Breast epithelium (tissue), 4 donors: Measurements from ENCODE around the gene GRAMD2A. TPM values are rescaled to one million over a fixed set of nuclear protein-coding genes. Genes with fewer than 3 reads are reported as not detected.

ENCODE experiments used
- DNase-seq, 2 donors: peaks; one replicate each; pipeline ENCODE4 v3.0.0-alpha.2; 2019; ENCODE audit warnings: low spot score in 2 of 2
- H3K27ac ChIP-seq, 2 donors: fragments of 200-600 bp; sonication (generic) in 1 of 2; one replicate each; pipeline ENCODE4 v1.5.1; 2016 to 2019; ENCODE audit warnings: mild to moderate bottlenecking in 1 of 2
- H3K27me3 ChIP-seq, 2 donors: fragments of 200-600 bp; sonication (generic) in 1 of 2; one replicate each; pipeline versions ENCODE4 v1.5.1 to v1.6.0; 2017 to 2019; ENCODE audit warnings: control low read depth in 1 of 2, mild to moderate bottlenecking in 1 of 2
- H3K36me3 ChIP-seq: fragments of 200-600 bp; one replicate; pipeline ENCODE4 v1.5.1; 2019
- H3K4me1 ChIP-seq, 2 donors: fragments of 200-600 bp; sonication (generic); one replicate each; pipeline ENCODE4 v1.5.1; 2016 to 2019; ENCODE audit warnings: control low read depth in 1 of 2
- H3K4me3 ChIP-seq, 3 donors: fragments of 200-600 bp; sonication (generic); 1 replicate in 2 of 3; 2 replicates in 1 of 3; pipeline ENCODE4 v1.5.1; 2016 to 2019; ENCODE audit warnings: mild to moderate bottlenecking in 3 of 3, moderate library complexity in 2 of 3
- H3K9me3 ChIP-seq, 2 donors: fragments of 200-600 bp; sonication (generic) in 1 of 2; one replicate each; pipeline ENCODE4 v1.5.1; 2016 to 2019; ENCODE audit warnings: control low read depth in 1 of 2
- POLR2A ChIP-seq: fragments of 450-650 bp; IDR thresholded peaks from one replicate; pipeline ENCODE4 v1.6.1; 2016; ENCODE audit warnings: antibody characterized with exemption, mild to moderate bottlenecking, moderate library complexity
- POLR2AphosphoS5 ChIP-seq, 3 donors: sonication (generic); formaldehyde crosslinking; IDR thresholded peaks; one replicate each; pipeline ENCODE4 v1.6.1; 2017; ENCODE audit warnings: antibody characterized with exemption in 3 of 3
- intact Hi-C: fragments of 100-400 bp; cut with DNase I; formaldehyde crosslinking; loops from one replicate; pipeline ENCODE4 v1.15.1; 2023; ENCODE audit warnings: low total_unique reads
- total RNA-seq, 3 donors: library from RNA; depleted of rRNA; stranded (reverse); fragments of >200 nt; gene quantifications; one replicate each; pipeline ENCODE4 v1.1.0, GENCODE V29; 2016
- TF ChIP-seq, protein P1 (sequence below), 3 donors: fragments of 450-650 bp; IDR thresholded peaks; one replicate each; pipeline ENCODE4 v1.5.1; 2016 to 2017; ENCODE audit warnings: antibody characterized with exemption in 3 of 3, mild to moderate bottlenecking in 3 of 3, moderate library complexity in 3 of 3

The GRAMD2A gene
- total RNA-seq, 3 donors from 2014 or later = 0.16 to 52.5 (median 18.7) TPM

DNA sequence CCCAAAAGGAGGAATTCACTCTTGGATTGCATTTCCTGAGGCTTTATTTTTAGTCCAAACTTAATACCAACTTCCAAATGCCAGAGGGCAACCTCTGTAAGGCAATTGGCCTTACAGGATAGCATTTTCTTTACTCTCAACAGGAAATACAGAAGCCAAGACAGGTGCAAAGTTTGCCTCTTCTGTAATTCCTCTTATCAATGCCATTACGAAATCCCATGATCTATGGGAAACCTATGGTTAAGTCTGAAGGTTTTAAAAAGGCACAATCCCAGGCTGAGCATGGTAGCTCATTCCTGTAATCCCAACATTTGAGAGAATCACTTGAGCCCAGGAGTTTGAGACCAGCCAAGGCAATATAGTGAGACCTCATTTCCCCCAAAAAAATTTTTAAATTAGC is 18.5 kb upstream of the GRAMD2A start:
- Histone ChIP-seq H3K4me3 (no peak overlapping the region), H3K36me3 (no peaks in the 10 kb centered on the region), H3K27ac (no peak overlapping the region), H3K27me3 (no peaks in the 10 kb centered on the region), H3K9me3 (no peaks in the 10 kb centered on the region), H3K4me1 (no peaks in the 10 kb centered on the region)
- intact Hi-C loops = no loop called here
- TF ChIP-seq POLR2A (no peak), POLR2AphosphoS5 (IDR thresholded peaks at IDR 0.05) (no peak)
- TF ChIP-seq, protein P1, sequence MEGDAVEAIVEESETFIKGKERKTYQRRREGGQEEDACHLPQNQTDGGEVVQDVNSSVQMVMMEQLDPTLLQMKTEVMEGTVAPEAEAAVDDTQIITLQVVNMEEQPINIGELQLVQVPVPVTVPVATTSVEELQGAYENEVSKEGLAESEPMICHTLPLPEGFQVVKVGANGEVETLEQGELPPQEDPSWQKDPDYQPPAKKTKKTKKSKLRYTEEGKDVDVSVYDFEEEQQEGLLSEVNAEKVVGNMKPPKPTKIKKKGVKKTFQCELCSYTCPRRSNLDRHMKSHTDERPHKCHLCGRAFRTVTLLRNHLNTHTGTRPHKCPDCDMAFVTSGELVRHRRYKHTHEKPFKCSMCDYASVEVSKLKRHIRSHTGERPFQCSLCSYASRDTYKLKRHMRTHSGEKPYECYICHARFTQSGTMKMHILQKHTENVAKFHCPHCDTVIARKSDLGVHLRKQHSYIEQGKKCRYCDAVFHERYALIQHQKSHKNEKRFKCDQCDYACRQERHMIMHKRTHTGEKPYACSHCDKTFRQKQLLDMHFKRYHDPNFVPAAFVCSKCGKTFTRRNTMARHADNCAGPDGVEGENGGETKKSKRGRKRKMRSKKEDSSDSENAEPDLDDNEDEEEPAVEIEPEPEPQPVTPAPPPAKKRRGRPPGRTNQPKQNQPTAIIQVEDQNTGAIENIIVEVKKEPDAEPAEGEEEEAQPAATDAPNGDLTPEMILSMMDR (IDR thresholded peaks at IDR 0.05) = no peak
- no peak for DNase-seq

- TF ChIP-seq, protein P1 (IDR thresholded peaks at IDR 0.05) = no peak
- TF ChIP-seq POLR2AphosphoS5 (IDR thresholded peaks at IDR 0.05) (no peak), POLR2A (no peak)
- H3K4me1 ChIP-seq = peaks cover 6 to 12% of the 10 kb centered on the region in 2 donors
- H3K27me3 ChIP-seq = no peaks in the 10 kb centered on the region
- peaks cover 21% of the 10 kb centered on the region for H3K36me3 ChIP-seq
- DNase-seq = no peak
- intact Hi-C loops = loop anchor here (10.0 kb wide), 1 partner anchor 67 kb away; the partner anchor contains the start of gene PARP6
- no peak overlapping the region for H3K27ac ChIP-seq
- no peak overlapping the region for H3K4me3 ChIP-seq
- no peaks in the 10 kb centered on the region for H3K9me3 ChIP-seq
Measured at GRCh38 chr15:72207558-72208085, 10.0 kb upstream of the GRAMD2A start.

GRCh38 chr15:72206677-72207000 is 9.1 kb upstream of the GRAMD2A start:
- intact Hi-C loops = loop anchor here (10.0 kb wide), 1 partner anchor 68 kb away; the partner anchor contains the start of gene PARP6
- no peak overlapping the region for H3K27ac ChIP-seq
- DNase-seq = no peak
- H3K9me3 ChIP-seq = no peaks in the 10 kb centered on the region
- H3K4me1 ChIP-seq = peaks cover 6 to 12% of the 10 kb centered on the region in 2 donors
- no peaks in the 10 kb centered on the region for H3K27me3 ChIP-seq
- no peak overlapping the region for H3K4me3 ChIP-seq
- TF ChIP-seq POLR2A (no peak), POLR2AphosphoS5 (IDR thresholded peaks at IDR 0.05) (no peak)
- TF ChIP-seq, protein P1 (IDR thresholded peaks at IDR 0.05) = no peak
- peaks cover 27% of the 10 kb centered on the region for H3K36me3 ChIP-seq

- Histone ChIP-seq H3K27ac (no peak overlapping the region), H3K9me3 (no peaks in the 10 kb centered on the region), H3K4me1 (peaks cover 6 to 12% of the 10 kb centered on the region in 2 donors), H3K36me3 (peaks cover 33% of the 10 kb centered on the region), H3K4me3 (no peak overlapping the region), H3K27me3 (no peaks in the 10 kb centered on the region)
- DNase-seq = no peak
- TF ChIP-seq POLR2AphosphoS5 (IDR thresholded peaks at IDR 0.05) = no peak
- TF ChIP-seq, protein P1 (IDR thresholded peaks at IDR 0.05) = no peak
- TF ChIP-seq POLR2A = no peak
- intact Hi-C loops = loop anchor here (10.0 kb wide), 1 partner anchor 69 kb away; the partner anchor contains the start of gene PARP6
Measured at GRCh38 chr15:72205896-72206676, 8.5 kb upstream of the GRAMD2A start.

- Histone ChIP-seq H3K9me3 (no peaks in the 10 kb centered on the region), H3K4me3 (no peak overlapping the region), H3K27ac (peak overlapping the region; percentile 33 to 78), H3K4me1 (peaks cover 6 to 12% of the 10 kb centered on the region in 2 donors), H3K27me3 (no peaks in the 10 kb centered on the region), H3K36me3 (peaks cover 33% of the 10 kb centered on the region)
- no peak for TF ChIP-seq POLR2AphosphoS5 (IDR thresholded peaks at IDR 0.05)
- TF ChIP-seq, protein P1 (IDR thresholded peaks at IDR 0.05) = no peak
- no peak for TF ChIP-seq POLR2A
- intact Hi-C loops = loop anchor here (10.0 kb wide), 1 partner anchor 70 kb away; the partner anchor contains the start of gene PARP6
- no peak for DNase-seq
Measured at GRCh38 chr15:72205273-72205672, 7.7 kb upstream of the GRAMD2A start.
